AG10803 (cell line): ENCODE measurements around the gene SERPINA9.
"Not testable (repeated sequence)": the region's sequence is repeated elsewhere in the genome, so short reads cannot be mapped to it uniquely, and the experiment has no call there.

Experiments
- DNase-seq: peaks from one replicate; pipeline ENCODE4 v3.0.0; 2010; ENCODE audit warnings: low read depth
- H3K4me3 ChIP-seq: 2 replicates; pipeline ENCODE4 v1.5.1; 2011; ENCODE audit warnings: mild to moderate bottlenecking, low read length, control low read depth
- TF ChIP-seq, protein P1 (sequence below): conservative IDR thresholded peaks from 2 replicates; pipeline ENCODE4 v1.5.1; 2011; ENCODE audit warnings: mild to moderate bottlenecking, low read length, control low read depth, inconsistent platforms

SERPINA9 gene

GRCh38 chr14:94515856-94516255, 39.9 kb upstream of the SERPINA9 start:
- H3K4me3 ChIP-seq: no peak overlapping the region
- TF ChIP-seq, protein P1, sequence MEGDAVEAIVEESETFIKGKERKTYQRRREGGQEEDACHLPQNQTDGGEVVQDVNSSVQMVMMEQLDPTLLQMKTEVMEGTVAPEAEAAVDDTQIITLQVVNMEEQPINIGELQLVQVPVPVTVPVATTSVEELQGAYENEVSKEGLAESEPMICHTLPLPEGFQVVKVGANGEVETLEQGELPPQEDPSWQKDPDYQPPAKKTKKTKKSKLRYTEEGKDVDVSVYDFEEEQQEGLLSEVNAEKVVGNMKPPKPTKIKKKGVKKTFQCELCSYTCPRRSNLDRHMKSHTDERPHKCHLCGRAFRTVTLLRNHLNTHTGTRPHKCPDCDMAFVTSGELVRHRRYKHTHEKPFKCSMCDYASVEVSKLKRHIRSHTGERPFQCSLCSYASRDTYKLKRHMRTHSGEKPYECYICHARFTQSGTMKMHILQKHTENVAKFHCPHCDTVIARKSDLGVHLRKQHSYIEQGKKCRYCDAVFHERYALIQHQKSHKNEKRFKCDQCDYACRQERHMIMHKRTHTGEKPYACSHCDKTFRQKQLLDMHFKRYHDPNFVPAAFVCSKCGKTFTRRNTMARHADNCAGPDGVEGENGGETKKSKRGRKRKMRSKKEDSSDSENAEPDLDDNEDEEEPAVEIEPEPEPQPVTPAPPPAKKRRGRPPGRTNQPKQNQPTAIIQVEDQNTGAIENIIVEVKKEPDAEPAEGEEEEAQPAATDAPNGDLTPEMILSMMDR: no peak
- no peak for DNase-seq

GRCh38 chr14:94515426-94515825, 39.4 kb upstream of the SERPINA9 start:
- DNase-seq: no peak
- no peak overlapping the region for H3K4me3 ChIP-seq
- TF ChIP-seq, protein P1: no peak

GRCh38 chr14:94514351-94514750, 38.4 kb upstream of the SERPINA9 start:
- DNase-seq: no peak
- TF ChIP-seq, protein P1: no peak
- H3K4me3 ChIP-seq: no peak overlapping the region

- not testable (repeated sequence) for H3K4me3 ChIP-seq, DNase-seq
Measured at GRCh38 chr14:94510481-94510880, 34.5 kb upstream of the SERPINA9 start.

DNA sequence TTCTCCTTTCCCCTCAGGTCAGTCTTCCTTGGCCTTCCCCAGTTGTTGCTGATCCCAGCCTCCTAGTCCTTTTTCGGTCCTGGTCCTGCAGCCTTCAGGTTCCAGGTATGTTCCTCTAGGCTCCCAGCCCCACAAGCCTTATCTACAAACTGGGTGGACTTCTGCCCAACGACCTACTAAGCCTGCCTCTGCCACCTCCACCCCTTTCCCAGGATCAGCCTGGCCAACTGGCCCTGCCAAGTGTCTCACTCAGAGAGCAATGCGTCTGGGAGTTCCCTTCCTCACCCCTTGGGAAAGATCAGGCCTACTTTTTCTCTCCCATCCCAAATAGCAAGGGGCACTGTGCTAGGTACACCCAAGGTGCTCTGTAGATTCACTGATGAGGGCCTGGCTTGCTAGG, 33.4 kb upstream of the SERPINA9 start, which contains the start of gene SERPINA12:
Gene SERPINA12, minus strand, starts transcription at position 114 of the 400 bp plus-strand sequence. CDS start 11,072 bp downstream, outside the sequence.
- H3K4me3 ChIP-seq: no peak within 1 kb of the TSS
- TF ChIP-seq, protein P1: no peak
- no peak for DNase-seq

DNA sequence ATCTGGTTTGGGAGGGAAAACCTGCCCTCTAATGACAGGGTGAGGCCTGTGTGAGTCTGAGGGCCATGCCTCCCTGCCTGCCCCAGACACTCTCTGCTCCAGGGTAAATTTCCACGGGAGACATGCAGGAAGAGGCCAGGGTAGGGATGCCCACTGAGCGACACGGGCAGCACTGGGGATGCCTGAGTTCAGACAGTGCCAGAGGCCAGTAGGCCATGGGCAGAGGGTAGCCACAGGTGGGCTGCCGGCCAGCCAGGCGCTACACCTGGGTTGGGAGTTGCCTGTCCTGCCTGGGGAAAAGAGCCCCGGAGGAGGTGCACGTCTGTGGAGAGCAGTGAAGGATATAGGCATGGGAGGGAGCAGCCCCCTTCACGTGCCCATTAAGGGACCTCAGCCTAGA, 29.6 kb upstream of the SERPINA9 start:
- DNase-seq: no peak
- TF ChIP-seq, protein P1: no peak

GRCh38 chr14:94505206-94505605, 29.2 kb upstream of the SERPINA9 start:
- TF ChIP-seq, protein P1: no peak
- H3K4me3 ChIP-seq: no peak overlapping the region
- no peak for DNase-seq

More for the DNA sequence above, 29.6 kb upstream of the SERPINA9 start:
- H3K4me3 ChIP-seq: no peak overlapping the region
